Muscle layer of duodenum (tissue), 2 donors: ENCODE measurements around the gene CGB1.
"Not testable (repeated sequence)": the region's sequence is repeated elsewhere in the genome, so short reads cannot be mapped to it uniquely, and the experiment has no call there.

Experiments used
- H3K27ac ChIP-seq: one replicate; pipeline ENCODE4 v1.7.0; 2013; ENCODE audit warnings: mild to moderate bottlenecking, low read length
- H3K27me3 ChIP-seq: one replicate; pipeline ENCODE4 v1.7.0; 2013; ENCODE audit warnings: low read depth, mild to moderate bottlenecking, control low read depth, low read length
- H3K36me3 ChIP-seq, 2 donors: one replicate each; pipeline ENCODE4 v1.7.0; 2013; ENCODE audit warnings: low read length in 2 of 2, control low read depth in 1 of 2, mild to moderate bottlenecking in 1 of 2; ENCODE audit not compliant: insufficient read depth in 2 of 2, control insufficient read depth in 1 of 2
- H3K4me1 ChIP-seq, 2 donors: one replicate each; pipeline ENCODE4 v1.7.0; 2013; ENCODE audit warnings: low read length in 2 of 2, mild to moderate bottlenecking in 2 of 2, control low read depth in 1 of 2, moderate library complexity in 1 of 2; ENCODE audit not compliant: insufficient read depth in 2 of 2, control insufficient read depth in 1 of 2
- H3K4me3 ChIP-seq, 2 donors: one replicate each; pipeline ENCODE4 v1.7.0; 2013; ENCODE audit warnings: low read length in 2 of 2, low read depth in 1 of 2, mild to moderate bottlenecking in 1 of 2
- H3K9me3 ChIP-seq, 2 donors: one replicate each; pipeline ENCODE4 v1.7.0; 2013; ENCODE audit warnings: low read length in 2 of 2, control low read depth in 1 of 2, mild to moderate bottlenecking in 1 of 2; ENCODE audit not compliant: control insufficient read depth in 1 of 2
- donor health status: healthy.

CGB1 gene

DNA sequence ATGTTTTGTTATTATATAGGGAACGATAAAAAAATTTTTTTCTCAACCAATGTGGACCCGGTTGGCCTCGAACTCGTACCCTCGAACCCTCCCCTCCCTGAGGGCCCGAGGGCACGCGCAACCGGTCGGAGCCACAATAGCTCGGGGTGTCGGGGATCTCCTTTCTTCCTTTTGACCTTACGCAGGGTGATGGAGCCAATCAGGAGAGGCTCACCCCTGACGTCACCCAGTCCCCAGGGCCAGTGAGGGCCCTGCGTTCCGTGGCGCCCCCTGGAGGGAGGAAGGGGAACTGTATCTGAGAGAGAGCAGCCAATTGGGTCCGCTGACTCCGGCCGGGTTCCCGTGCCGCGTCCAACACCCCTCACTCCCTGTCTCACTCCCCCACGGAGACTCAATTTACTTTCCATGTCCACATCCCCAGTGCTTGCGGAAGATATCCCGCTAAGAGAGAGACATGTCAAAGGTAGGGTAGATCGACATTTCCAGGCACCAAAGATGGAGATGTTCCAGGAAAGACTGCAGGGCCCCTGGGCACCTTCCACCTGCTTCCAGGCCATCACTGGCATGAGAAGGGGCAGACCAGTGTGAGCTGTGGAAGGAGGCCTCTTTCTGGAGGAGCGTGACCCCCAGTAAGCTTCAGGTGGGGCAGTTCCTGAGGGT, 4.9 kb downstream of the CGB1 start, which contains the start of gene CGB2:
Gene CGB2 (plus strand): TSS at position 249 of the 660 bp plus-strand sequence. CDS start 206 bp downstream, at position 455.
- H3K36me3 ChIP-seq: not testable (repeated sequence)

DNA sequence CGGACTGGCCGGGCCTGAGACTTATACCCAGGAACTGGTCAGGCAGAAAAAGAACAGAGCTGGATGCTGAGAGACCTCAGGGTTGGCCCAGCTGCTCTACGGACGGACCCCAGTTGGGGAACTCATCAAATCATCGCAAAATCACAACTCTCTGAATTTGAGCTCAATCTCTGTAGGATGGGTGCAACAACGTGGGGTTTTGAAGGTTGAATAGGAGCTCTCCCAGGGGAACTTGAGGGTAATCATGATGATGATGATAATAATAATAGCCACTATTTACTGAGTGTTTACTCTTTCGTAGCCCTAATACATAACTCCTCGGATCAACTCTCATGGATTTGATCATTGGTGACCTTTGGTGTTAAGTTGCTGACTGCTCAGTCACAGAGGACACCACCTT, 6.4 kb downstream of the CGB1 start:
- H3K27me3 ChIP-seq, H3K27ac ChIP-seq, H3K36me3 ChIP-seq, H3K9me3 ChIP-seq, H3K4me1 ChIP-seq, H3K4me3 ChIP-seq: not testable (repeated sequence)

More for the DNA sequence above, 4.9 kb downstream of the CGB1 start, which contains the start of gene CGB2:
- H3K4me3 ChIP-seq, H3K27me3 ChIP-seq, H3K27ac ChIP-seq, H3K4me1 ChIP-seq, H3K9me3 ChIP-seq: not testable (repeated sequence)

DNA sequence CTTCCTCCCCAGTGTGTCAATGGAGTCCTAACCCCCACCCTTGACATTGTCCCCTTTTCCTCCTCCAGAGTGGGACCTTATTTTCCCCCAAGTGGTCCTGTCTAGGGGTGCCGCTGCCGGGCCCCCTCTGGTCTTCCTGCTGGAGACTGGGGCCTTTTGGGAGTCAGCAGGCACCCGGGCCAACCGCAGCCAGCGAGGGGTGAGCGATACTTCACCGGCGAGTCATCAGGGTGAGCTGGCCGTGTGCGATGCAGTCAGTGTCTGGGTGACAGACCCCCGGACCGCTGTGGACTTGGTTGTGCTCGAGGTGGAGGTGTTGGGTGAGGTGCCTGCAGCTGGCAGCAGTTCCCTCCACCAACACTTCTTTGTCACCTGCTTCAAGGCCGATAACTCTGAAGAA, 6.9 kb downstream of the CGB1 start:
- not testable (repeated sequence) for H3K4me1 ChIP-seq, H3K36me3 ChIP-seq, H3K4me3 ChIP-seq, H3K9me3 ChIP-seq, H3K27ac ChIP-seq, H3K27me3 ChIP-seq

DNA sequence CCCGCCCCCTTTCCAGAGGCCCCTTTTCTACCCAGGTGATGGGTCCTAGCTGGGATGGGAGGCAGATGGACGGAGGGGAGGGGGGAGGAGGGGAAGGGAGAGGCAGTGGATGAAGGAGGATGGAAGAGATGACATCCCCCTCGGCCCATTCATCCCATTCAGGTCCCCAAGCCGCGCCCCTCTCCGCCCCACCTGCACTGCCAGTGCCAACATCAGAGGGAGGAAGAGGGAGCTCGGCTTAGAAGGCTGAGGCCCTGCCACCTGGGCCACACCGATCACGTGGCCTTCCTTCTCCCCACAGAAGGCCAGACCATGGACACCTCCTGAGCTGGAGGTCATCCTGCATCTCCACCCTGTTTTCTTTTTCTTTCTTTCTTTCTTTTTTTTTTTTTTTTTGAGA, 8.0 kb downstream of the CGB1 start:
- not testable (repeated sequence) for H3K36me3 ChIP-seq, H3K4me1 ChIP-seq, H3K27me3 ChIP-seq, H3K4me3 ChIP-seq, H3K27ac ChIP-seq, H3K9me3 ChIP-seq

GRCh38 chr19:49025599-49025998, 11.1 kb downstream of the CGB1 start:
- H3K9me3 ChIP-seq, H3K27me3 ChIP-seq: not testable (repeated sequence)

GRCh38 chr19:49025088-49025487, 11.6 kb downstream of the CGB1 start:
- H3K9me3 ChIP-seq, H3K36me3 ChIP-seq, H3K27ac ChIP-seq, H3K4me1 ChIP-seq, H3K27me3 ChIP-seq, H3K4me3 ChIP-seq: not testable (repeated sequence)

More at GRCh38 chr19:49025599-49025998, 11.1 kb downstream of the CGB1 start:
- not testable (repeated sequence) for H3K36me3 ChIP-seq, H3K27ac ChIP-seq, H3K4me1 ChIP-seq, H3K4me3 ChIP-seq

DNA sequence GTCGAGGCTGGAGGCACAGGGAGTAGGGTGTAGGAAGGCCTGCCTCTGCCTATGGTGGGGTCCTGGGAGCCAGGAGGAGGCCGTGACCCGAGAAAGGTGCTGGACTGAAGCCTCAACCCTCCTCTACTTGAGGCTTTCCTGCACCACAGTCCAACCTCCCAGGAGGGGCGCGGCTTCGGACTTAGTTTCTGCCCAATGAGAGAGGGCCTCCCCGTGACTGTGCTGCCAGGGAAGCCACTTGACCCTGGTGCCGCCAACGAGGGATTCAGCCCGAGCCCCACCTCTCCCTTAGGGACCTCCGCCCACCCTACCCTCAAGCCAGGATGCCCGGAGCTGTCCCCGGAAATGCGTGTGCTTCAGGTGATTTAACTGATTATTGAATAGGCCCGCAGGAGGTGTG, 12.5 kb downstream of the CGB1 start, which contains the start of gene CGB3:
Gene CGB3 (minus strand): TSS at position 101 of the 400 bp plus-strand sequence. CDS start 362 bp downstream, outside the sequence.
- H3K36me3 ChIP-seq, H3K9me3 ChIP-seq, H3K27ac ChIP-seq, H3K4me1 ChIP-seq, H3K27me3 ChIP-seq, H3K4me3 ChIP-seq: not testable (repeated sequence)

DNA sequence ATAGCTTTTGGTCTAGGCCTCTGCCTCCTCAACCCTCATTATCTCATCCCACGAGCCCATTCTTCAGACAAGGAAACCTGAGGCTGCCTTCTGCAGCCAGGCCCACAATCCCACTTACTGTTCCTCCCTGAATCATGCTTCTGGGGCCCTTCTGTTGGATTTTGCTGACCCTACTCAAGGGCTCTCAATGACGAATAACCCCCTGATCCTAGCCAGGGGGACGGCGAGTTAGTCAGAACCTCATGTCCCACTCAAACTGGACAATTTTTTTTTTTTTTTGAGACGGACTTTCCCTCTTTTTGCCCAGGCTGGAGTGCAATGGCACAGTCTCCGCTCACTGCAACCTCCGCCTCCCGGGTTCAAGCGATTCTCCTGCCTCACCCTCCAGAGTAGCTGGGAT, 14.6 kb downstream of the CGB1 start:
- Histone ChIP-seq H3K27me3 (peaks cover 8% of the 10 kb centered on the region), H3K4me1 (peaks cover 0 to 22% of the 10 kb centered on the region in 2 donors), H3K9me3 (no peaks in the 10 kb centered on the region), H3K27ac (no peak overlapping the region), H3K36me3 (no peaks in the 10 kb centered on the region), H3K4me3 (no peak overlapping the region)

- H3K4me3 ChIP-seq: no peak overlapping the region
- H3K9me3 ChIP-seq: no peaks in the 10 kb centered on the region
- peaks cover 8% of the 10 kb centered on the region for H3K27me3 ChIP-seq
- H3K36me3 ChIP-seq: peaks cover 0 to 2% of the 10 kb centered on the region in 2 donors
- H3K27ac ChIP-seq: no peak overlapping the region
- H3K4me1 ChIP-seq: peaks cover 0 to 22% of the 10 kb centered on the region in 2 donors
Observed at GRCh38 chr19:49020931-49021895, 15.5 kb downstream of the CGB1 start.

GRCh38 chr19:49020342-49020741, 16.4 kb downstream of the CGB1 start:
- Histone ChIP-seq H3K36me3 (peaks cover 0 to 11% of the 10 kb centered on the region in 2 donors), H3K4me1 (peaks cover 0 to 22% of the 10 kb centered on the region in 2 donors), H3K27me3 (peaks cover 8% of the 10 kb centered on the region), H3K27ac (no peak overlapping the region), H3K9me3 (no peaks in the 10 kb centered on the region), H3K4me3 (no peak overlapping the region)

GRCh38 chr19:49019242-49019932, 17.3 kb downstream of the CGB1 start:
- Histone ChIP-seq H3K4me3 (peak overlapping the region; percentile 7 to 69), H3K27me3 (peaks cover 8% of the 10 kb centered on the region), H3K4me1 (peaks cover 0 to 22% of the 10 kb centered on the region in 2 donors), H3K36me3 (peaks cover 0 to 21% of the 10 kb centered on the region in 2 donors), H3K9me3 (no peaks in the 10 kb centered on the region), H3K27ac (no peak overlapping the region)
